Uterus (tissue), 4 donors: ENCODE data around the gene CD27. TPM values are rescaled to one million over a fixed set of nuclear protein-coding genes. Genes with fewer than 3 reads are reported as not detected.

Experiments
- DNase-seq, 2 donors: peaks; one replicate each; pipeline ENCODE4 v3.0.0-alpha.2; 2019 to 2020
- H3K27ac ChIP-seq, 2 donors: fragments of 200-600 bp; sonication (generic); 1 replicate in 1 of 2; 2 replicates in 1 of 2; pipeline ENCODE4 v1.5.1; 2016 to 2018
- H3K27me3 ChIP-seq, 2 donors: fragments of 200-600 bp; sonication (generic); one replicate each; pipeline ENCODE4 v1.5.1; 2018 to 2019; ENCODE audit warnings: control low read depth in 1 of 2
- H3K36me3 ChIP-seq, 2 donors: fragments of 200-600 bp; sonication (generic); one replicate each; pipeline ENCODE4 v1.5.1; 2019; ENCODE audit warnings: control low read depth in 1 of 2
- H3K4me1 ChIP-seq, 2 donors: fragments of 200-600 bp; sonication (generic); one replicate each; pipeline ENCODE4 v1.5.1; 2018 to 2019; ENCODE audit warnings: control low read depth in 1 of 2
- H3K4me3 ChIP-seq, 2 donors: fragments of 200-600 bp; sonication (generic); 1 replicate in 1 of 2; 2 replicates in 1 of 2; pipeline ENCODE4 v1.5.1; 2018 to 2019; ENCODE audit warnings: mild to moderate bottlenecking in 1 of 2
- H3K9me3 ChIP-seq, 2 donors: fragments of 200-600 bp; sonication (generic); one replicate each; pipeline ENCODE4 v1.5.1; 2019; ENCODE audit warnings: control low read depth in 1 of 2
- POLR2A ChIP-seq, 2 donors: fragments of 450-650 bp; IDR thresholded peaks; one replicate each; pipeline ENCODE4 v1.6.1; 2016; ENCODE audit warnings: antibody characterized with exemption in 2 of 2, mild to moderate bottlenecking in 1 of 2, moderate library complexity in 1 of 2
- intact Hi-C: fragments of 100-400 bp; cut with DNase I; formaldehyde crosslinking; loops from one replicate; pipeline ENCODE4 v1.15.1; 2023; ENCODE audit warnings: low total_unique reads
- total RNA-seq, 4 donors: library from RNA; depleted of rRNA in 3 of 4; stranded (reverse); fragments of >200 nt in 3 of 4; gene quantifications; one replicate each; pipeline versions ENCODE4 v1.1.0 to v1.2.4, GENCODE V29; 2014 to 2023
- TF ChIP-seq, protein P1 (sequence below), 4 experiments: fragments of 200-600 bp in 2 of 4; fragments of 450-650 bp in 2 of 4; sonication (generic) in 2 of 4; IDR thresholded peaks; one replicate each; pipeline ENCODE4 v1.5.1; 2016 to 2019; ENCODE audit warnings: antibody characterized with exemption in 4 of 4, mild to moderate bottlenecking in 2 of 4, moderate library complexity in 1 of 4
- donor health status: DM: yes; HTN: yes; CAD: no.

The CD27 gene
- total RNA-seq, 4 donors from 2014 or later = 0.35 to 1.4 TPM; not detected in 2

DNA sequence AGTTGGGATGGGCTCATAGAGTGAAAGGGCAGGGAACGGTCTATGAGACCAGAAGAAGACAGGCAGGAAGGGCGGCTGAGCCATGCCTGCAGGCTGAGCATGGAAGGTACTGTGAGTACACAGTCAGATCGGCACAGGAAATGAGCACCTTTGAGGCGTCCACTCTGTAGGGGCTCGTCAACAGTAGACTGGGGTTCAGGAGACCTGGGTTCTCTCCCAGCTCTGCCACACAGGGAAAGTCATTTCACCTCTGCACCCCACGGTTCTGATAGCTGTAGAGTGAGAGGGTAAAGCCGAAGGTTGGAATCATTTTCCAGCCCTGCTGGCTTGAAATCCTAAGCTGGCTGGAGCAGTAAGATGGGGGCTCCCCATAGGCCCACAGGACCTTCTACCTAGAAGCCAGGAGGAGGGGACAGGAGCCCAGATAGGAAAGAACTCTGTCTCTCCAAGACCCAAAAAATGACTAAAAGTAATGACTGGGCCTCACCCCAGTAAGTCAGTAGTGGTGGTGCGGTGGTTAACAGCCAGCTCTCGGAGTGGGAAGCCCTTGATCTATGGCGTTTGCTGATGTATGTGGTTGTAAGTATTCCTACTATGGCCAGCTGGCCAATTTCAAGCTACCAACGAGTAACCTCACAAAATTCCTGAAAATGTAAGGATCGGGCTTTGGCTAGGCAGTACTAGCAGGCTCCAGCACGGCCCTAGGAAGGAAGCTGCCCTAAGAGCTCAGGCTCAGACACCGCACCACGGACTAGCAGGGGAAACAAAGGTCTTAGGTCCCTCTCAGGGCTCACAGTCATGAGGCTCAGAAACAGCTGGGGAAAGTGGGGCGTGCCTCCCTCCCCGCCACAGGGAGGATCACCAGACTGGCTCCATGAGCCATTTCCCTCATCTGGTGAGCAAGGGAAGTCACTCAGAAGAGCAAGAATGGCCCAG, 10.3 kb upstream of the CD27 start:
- no peak for TF ChIP-seq POLR2A (IDR thresholded peaks at IDR 0.05)
- TF ChIP-seq, protein P1, sequence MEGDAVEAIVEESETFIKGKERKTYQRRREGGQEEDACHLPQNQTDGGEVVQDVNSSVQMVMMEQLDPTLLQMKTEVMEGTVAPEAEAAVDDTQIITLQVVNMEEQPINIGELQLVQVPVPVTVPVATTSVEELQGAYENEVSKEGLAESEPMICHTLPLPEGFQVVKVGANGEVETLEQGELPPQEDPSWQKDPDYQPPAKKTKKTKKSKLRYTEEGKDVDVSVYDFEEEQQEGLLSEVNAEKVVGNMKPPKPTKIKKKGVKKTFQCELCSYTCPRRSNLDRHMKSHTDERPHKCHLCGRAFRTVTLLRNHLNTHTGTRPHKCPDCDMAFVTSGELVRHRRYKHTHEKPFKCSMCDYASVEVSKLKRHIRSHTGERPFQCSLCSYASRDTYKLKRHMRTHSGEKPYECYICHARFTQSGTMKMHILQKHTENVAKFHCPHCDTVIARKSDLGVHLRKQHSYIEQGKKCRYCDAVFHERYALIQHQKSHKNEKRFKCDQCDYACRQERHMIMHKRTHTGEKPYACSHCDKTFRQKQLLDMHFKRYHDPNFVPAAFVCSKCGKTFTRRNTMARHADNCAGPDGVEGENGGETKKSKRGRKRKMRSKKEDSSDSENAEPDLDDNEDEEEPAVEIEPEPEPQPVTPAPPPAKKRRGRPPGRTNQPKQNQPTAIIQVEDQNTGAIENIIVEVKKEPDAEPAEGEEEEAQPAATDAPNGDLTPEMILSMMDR (IDR thresholded peaks at IDR 0.05) = no peak
- intact Hi-C loops = no loop called here
- Histone ChIP-seq H3K9me3 (no peaks in the 10 kb centered on the region), H3K27me3 (no peaks in the 10 kb centered on the region), H3K4me3 (no peak overlapping the region), H3K27ac (no peak overlapping the region), H3K4me1 (no peaks in the 10 kb centered on the region), H3K36me3 (no peaks in the 10 kb centered on the region)
- DNase-seq = peak in 1 of 2 donors; percentile 8

DNA sequence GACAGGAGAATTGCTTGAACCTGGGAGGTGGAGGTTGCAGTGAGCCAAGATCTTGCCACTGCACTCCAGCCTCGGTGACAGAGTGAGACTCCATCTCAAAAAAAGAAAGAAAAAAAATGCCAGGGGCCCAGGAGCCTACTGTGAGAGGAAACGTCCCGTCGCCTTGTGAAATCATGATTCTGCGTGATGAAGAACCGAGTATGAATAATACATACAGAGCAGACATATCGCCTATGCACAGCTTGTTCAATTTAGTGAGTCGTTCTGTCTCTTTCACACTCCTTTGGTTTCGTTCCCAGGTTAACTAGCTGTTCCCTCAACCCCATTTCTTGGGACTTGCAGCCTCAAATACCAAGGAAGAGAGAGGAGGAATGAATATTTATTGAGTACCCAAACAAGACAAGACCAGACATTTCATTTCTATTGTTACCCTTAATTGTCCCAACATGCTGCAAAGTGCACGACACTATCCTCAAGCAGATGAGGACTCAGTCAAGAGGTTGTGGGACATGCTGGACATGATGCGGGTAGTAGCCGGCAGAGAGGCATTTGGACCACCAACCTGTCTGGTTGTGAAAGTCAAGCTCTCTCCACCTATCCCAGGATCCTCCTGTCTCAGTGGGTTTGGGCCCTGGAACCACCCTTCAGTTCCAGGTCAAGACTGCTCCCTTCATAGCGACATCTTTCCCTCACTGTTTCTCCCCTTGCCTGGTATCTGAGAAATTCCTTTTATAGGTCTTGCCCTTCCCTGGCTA, 8.6 kb upstream of the CD27 start:
- intact Hi-C loops = no loop called here
- H3K27ac ChIP-seq = no peak overlapping the region
- H3K36me3 ChIP-seq = no peaks in the 10 kb centered on the region
- no peak for DNase-seq
- no peaks in the 10 kb centered on the region for H3K9me3 ChIP-seq
- no peaks in the 10 kb centered on the region for H3K27me3 ChIP-seq
- H3K4me3 ChIP-seq = no peak overlapping the region
- no peak for TF ChIP-seq POLR2A (IDR thresholded peaks at IDR 0.05)
- TF ChIP-seq, protein P1 (IDR thresholded peaks at IDR 0.05) = no peak
- no peaks in the 10 kb centered on the region for H3K4me1 ChIP-seq

DNA sequence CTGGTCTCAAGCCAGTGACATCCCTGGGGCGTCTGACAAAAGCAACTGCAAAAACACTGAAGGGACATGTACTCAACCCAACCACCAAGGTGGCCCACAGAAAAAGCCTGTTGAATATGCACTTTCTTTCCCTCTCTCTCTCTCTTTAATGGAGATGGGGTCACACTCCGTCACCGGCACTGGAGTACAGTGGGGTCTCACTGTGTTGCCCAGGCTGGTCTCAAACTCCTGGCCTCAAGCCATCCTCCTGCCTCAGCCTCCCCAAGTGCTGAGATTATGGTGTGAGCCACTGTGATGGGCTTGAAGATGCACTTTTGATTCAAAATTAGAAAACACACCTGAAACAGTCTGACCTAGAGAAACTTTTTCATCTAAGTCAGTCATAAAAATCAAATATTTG, 7.2 kb upstream of the CD27 start:
- TF ChIP-seq, protein P1 (IDR thresholded peaks at IDR 0.05) = no peak
- TF ChIP-seq POLR2A (IDR thresholded peaks at IDR 0.05) = no peak
- Histone ChIP-seq H3K4me1 (no peaks in the 10 kb centered on the region), H3K36me3 (no peaks in the 10 kb centered on the region), H3K9me3 (no peaks in the 10 kb centered on the region), H3K27me3 (no peaks in the 10 kb centered on the region), H3K27ac (no peak overlapping the region), H3K4me3 (no peak overlapping the region)
- no peak for DNase-seq
- intact Hi-C loops = no loop called here

DNA sequence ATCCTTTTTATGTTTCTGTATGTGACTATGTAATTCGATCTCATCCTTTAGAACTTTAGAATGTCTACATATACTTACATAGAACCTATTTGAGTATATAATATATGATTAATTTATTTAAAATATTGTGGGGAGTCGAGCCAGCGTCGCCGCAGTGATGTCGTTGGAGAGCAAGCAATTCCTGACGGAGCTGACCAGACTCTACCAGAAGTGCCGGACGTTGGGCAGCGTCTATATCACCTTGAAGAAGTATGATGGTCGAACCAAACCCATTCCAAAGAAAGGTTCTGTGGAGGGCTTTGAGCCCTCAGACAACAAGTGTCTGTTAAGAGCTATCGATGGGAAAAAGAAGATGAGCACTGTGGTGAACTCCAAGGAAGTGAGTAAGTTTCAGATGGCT, 6.4 kb upstream of the CD27 start:
- Histone ChIP-seq H3K4me3 (no peak overlapping the region), H3K4me1 (no peaks in the 10 kb centered on the region), H3K9me3 (no peaks in the 10 kb centered on the region), H3K27ac (no peak overlapping the region), H3K36me3 (no peaks in the 10 kb centered on the region), H3K27me3 (no peaks in the 10 kb centered on the region)
- intact Hi-C loops = no loop called here
- DNase-seq = no peak
- TF ChIP-seq, protein P1 (IDR thresholded peaks at IDR 0.05) = no peak
- TF ChIP-seq POLR2A (IDR thresholded peaks at IDR 0.05) = no peak

DNA sequence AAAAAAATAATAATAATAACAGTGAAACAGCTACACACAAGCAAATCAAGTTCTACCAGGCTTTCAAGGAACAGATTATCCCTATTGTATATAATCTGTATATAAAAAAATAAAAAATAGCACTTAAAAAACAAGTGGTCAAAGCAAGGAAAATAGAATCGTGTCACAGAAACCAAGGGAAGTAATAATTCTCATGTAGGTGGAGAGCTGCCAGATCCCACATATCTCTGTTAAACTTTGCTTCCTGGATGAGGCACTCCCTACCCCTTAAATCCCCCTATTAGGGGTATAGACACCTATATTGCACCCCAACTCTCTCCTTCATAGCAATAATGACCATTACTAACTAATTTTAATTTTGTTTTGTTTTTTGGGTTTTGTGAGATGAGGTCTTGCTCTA, 4.4 kb upstream of the CD27 start:
- no peak for DNase-seq
- intact Hi-C loops = no loop called here
- H3K27ac ChIP-seq = no peak overlapping the region
- TF ChIP-seq, protein P1 (IDR thresholded peaks at IDR 0.05) = no peak
- no peak for TF ChIP-seq POLR2A (IDR thresholded peaks at IDR 0.05)
- H3K4me1 ChIP-seq = no peaks in the 10 kb centered on the region
- no peaks in the 10 kb centered on the region for H3K27me3 ChIP-seq
- H3K36me3 ChIP-seq = no peaks in the 10 kb centered on the region
- no peaks in the 10 kb centered on the region for H3K9me3 ChIP-seq
- no peak overlapping the region for H3K4me3 ChIP-seq
